HepG2 (cell line): ENCODE data around the gene HDHD3. TPM values are rescaled to one million over a fixed set of nuclear protein-coding genes. Genes with fewer than 3 reads are reported as not detected.

Experiments used
- AGO1 ChIP-seq: fragments of 200-400 bp; formaldehyde crosslinking; IDR thresholded peaks from 2 replicates; pipeline ENCODE4 v1.6.1; 2017; ENCODE audit warnings: mild to moderate bottlenecking, low read depth, low read length, moderate library complexity; ENCODE audit not compliant: poor library complexity, severe bottlenecking
- ARID3A ChIP-seq: IDR thresholded peaks from 2 replicates; pipeline ENCODE4 v1.6.1; 2012; ENCODE audit warnings: low read depth, low read length, improper control_type of control experiment
- ATF3 ChIP-seq: sonication (generic); formaldehyde crosslinking; IDR thresholded peaks from 2 replicates; pipeline ENCODE4 v1.4.0; 2020; ENCODE audit warnings: missing genetic modification reagents
- ATF5 ChIP-seq: sonication (generic); formaldehyde crosslinking; IDR thresholded peaks from 2 replicates; pipeline ENCODE4 v1.4.0; 2020; ENCODE audit warnings: mild to moderate bottlenecking, low read depth, missing genetic modification reagents
- BORCS8-MEF2B ChIP-seq: sonication (generic); formaldehyde crosslinking; IDR thresholded peaks from 2 replicates; pipeline ENCODE4 v1.8.0; 2022; ENCODE audit warnings: mild to moderate bottlenecking, missing genetic modification reagents
- CEBPG ChIP-seq: IDR thresholded peaks from 2 replicates; pipeline ENCODE4 v1.6.1; 2016
- ERF ChIP-seq: IDR thresholded peaks from 2 replicates; pipeline ENCODE4 v1.6.1; 2018; ENCODE audit warnings: missing biosample characterization, missing genetic modification reagents
- FOXP4 ChIP-seq: sonication (generic); formaldehyde crosslinking; IDR thresholded peaks from 2 replicates; pipeline ENCODE4 v1.4.0; 2020; ENCODE audit warnings: missing genetic modification reagents
- GFI1 ChIP-seq: sonication (generic); formaldehyde crosslinking; IDR thresholded peaks from 2 replicates; pipeline ENCODE4 v1.5.0; 2020; ENCODE audit warnings: missing genetic modification reagents, mild to moderate bottlenecking, borderline replicate concordance
- MAX ChIP-seq: IDR thresholded peaks from 2 replicates; pipeline ENCODE4 v1.6.1; 2012; ENCODE audit warnings: inconsistent platforms
- PRPF4 ChIP-seq: fragments of 200-400 bp; formaldehyde crosslinking; IDR thresholded peaks from 2 replicates; pipeline ENCODE4 v1.6.1; 2016; ENCODE audit warnings: low read length, low read depth; ENCODE audit not compliant: poor library complexity, severe bottlenecking
- PTBP1 ChIP-seq: fragments of 200-400 bp; formaldehyde crosslinking; IDR thresholded peaks from 2 replicates; pipeline ENCODE4 v1.6.1; 2018; ENCODE audit warnings: low read length, low read depth; ENCODE audit not compliant: poor library complexity, severe bottlenecking
- SRSF4 ChIP-seq: fragments of 200-400 bp; formaldehyde crosslinking; IDR thresholded peaks from one replicate; pipeline ENCODE4 v1.6.1; 2018; ENCODE audit warnings: mild to moderate bottlenecking, low read depth, low read length, moderate library complexity; ENCODE audit not compliant: poor library complexity, severe bottlenecking
- TBX2 ChIP-seq: sonication (generic); formaldehyde crosslinking; IDR thresholded peaks from 2 replicates; pipeline ENCODE4 v1.5.0; 2020; ENCODE audit warnings: missing genetic modification reagents, mild to moderate bottlenecking, borderline replicate concordance
- TERF1 ChIP-seq: sonication (generic); formaldehyde crosslinking; IDR thresholded peaks from 2 replicates; pipeline ENCODE4 v1.8.0; 2022; ENCODE audit warnings: mild to moderate bottlenecking, missing genetic modification reagents, moderate library complexity
- THYN1 ChIP-seq: sonication (generic); formaldehyde crosslinking; IDR thresholded peaks from 2 replicates; pipeline ENCODE4 v1.8.1; 2023; ENCODE audit warnings: low read depth, mild to moderate bottlenecking, moderate library complexity, missing genetic modification reagents, borderline replicate concordance
- TIGD3 ChIP-seq: sonication (generic); formaldehyde crosslinking; IDR thresholded peaks from 2 replicates; pipeline ENCODE4 v1.5.1; 2020; ENCODE audit warnings: mild to moderate bottlenecking, missing genetic modification reagents, borderline replicate concordance
- ZBTB7A ChIP-seq: sonication (generic); formaldehyde crosslinking; IDR thresholded peaks from 2 replicates; pipeline ENCODE4 v1.8.0; 2022; ENCODE audit warnings: mild to moderate bottlenecking, missing genetic modification reagents
- ZFP37 ChIP-seq: sonication (generic); formaldehyde crosslinking; IDR thresholded peaks from 2 replicates; pipeline ENCODE4 v1.4.0; 2020; ENCODE audit warnings: missing genetic modification reagents, borderline replicate concordance
- ZNF253 ChIP-seq: sonication (generic); formaldehyde crosslinking; IDR thresholded peaks from 2 replicates; pipeline ENCODE4 v1.8.0; 2022; ENCODE audit warnings: mild to moderate bottlenecking, missing genetic modification reagents, borderline replicate concordance
- ZNF678 ChIP-seq: sonication (generic); formaldehyde crosslinking; IDR thresholded peaks from 2 replicates; pipeline ENCODE4 v1.4.0; 2020; ENCODE audit warnings: mild to moderate bottlenecking, missing genetic modification reagents
- polyA plus RNA-seq, 8 experiments: library from polyadenylated mRNA; depleted of rRNA in 3 of 8; stranded (reverse) in 7 of 8; unstranded in 1 of 8; fragments of >200 nt; fragmentation: Illumina TruSeq in 4 of 8; extraction: Trizol in 4 of 8; gene quantifications; 2 replicates each; pipeline versions ENCODE4 v1.2.1 to v1.2.3, GENCODE V29; 2011 to 2016; ENCODE audit warnings: low read depth in 4 of 8, missing spikeins in 1 of 8, mixed read lengths in 1 of 8; ENCODE audit not compliant: insufficient read depth in 1 of 8
- total RNA-seq, 5 experiments: library from RNA; depleted of rRNA; stranded (reverse); fragments of >200 nt; fragmentation: Illumina TruSeq; extraction: Trizol; gene quantifications; 2 replicates each; pipeline ENCODE4 v1.2.3, GENCODE V29; 2016; ENCODE audit warnings: low read depth in 1 of 5

HDHD3 gene
- total and polyA plus RNA-seq, 2 of the 13 experiments (the other 11 are each of a cell fraction or from before 2014, with no cell fraction given) = 23.1 to 38.5 TPM

GRCh38 chr9:113340011-113340699 lies 36.6 kb downstream of the HDHD3 start, which contains the start of gene WDR31 (continued):
- peak; percentile 72; the same call in 1 of the 2 replicates for TF ChIP-seq FOXP4
- peak; percentile 90; the same call in 1 of the 2 replicates for TF ChIP-seq ZNF253 (CRISPR knock-in tag)
- TF ChIP-seq AGO1 = peak; percentile 52
- no peak for TF ChIP-seq TERF1 (CRISPR knock-in tag)
- TF ChIP-seq ZBTB7A (CRISPR knock-in tag) = peak; percentile 94
- TF ChIP-seq THYN1 (CRISPR knock-in tag) = no peak
- TF ChIP-seq PTBP1 = peak; percentile 66
- 0 out of 2 replicates have a peak, but pooled peaks have one; percentile 59 for TF ChIP-seq TIGD3 (CRISPR knock-in tag)
- peak; percentile 71 for TF ChIP-seq BORCS8-MEF2B (CRISPR knock-in tag)
- peak; percentile 90 for TF ChIP-seq MAX
- peak; percentile 12; the same call in 1 of the 2 replicates for TF ChIP-seq CEBPG
- TF ChIP-seq ATF5 (CRISPR knock-in tag) = 0 out of 2 replicates have a peak, but pooled peaks have one; percentile 42
- peak; percentile 92 for TF ChIP-seq TBX2
- no peak for TF ChIP-seq ZNF678
- no peak for TF ChIP-seq PRPF4
- TF ChIP-seq SRSF4 = no peak
- TF ChIP-seq ARID3A = 0 out of 2 replicates have a peak, but pooled peaks have one; percentile 16
- TF ChIP-seq ZFP37 (CRISPR knock-in tag) = 0 out of 2 replicates have a peak, but pooled peaks have one; percentile 52
- TF ChIP-seq ATF3 (CRISPR knock-in tag) = peak; percentile 64
- peak; percentile 94 for TF ChIP-seq ERF (CRISPR knock-in tag)
- TF ChIP-seq GFI1 (CRISPR knock-in tag) = peak; percentile 81
